Esophagus (tissue), 2 donors: ENCODE results near the gene RBL2. TPM values are rescaled to one million over a fixed set of nuclear protein-coding genes. Genes with fewer than 3 reads are reported as not detected.

ENCODE experiments used
- H3K27ac ChIP-seq, 2 donors: one replicate each; pipeline ENCODE4 v1.5.1; 2013; ENCODE audit warnings: low read depth in 2 of 2, mild to moderate bottlenecking in 2 of 2, inconsistent platforms in 1 of 2, low read length in 1 of 2, moderate library complexity in 1 of 2
- H3K27me3 ChIP-seq, 2 donors: one replicate each; pipeline ENCODE4 v1.6.1; 2013; ENCODE audit warnings: low read length in 2 of 2, control low read depth in 1 of 2, mild to moderate bottlenecking in 1 of 2; ENCODE audit not compliant: insufficient read depth in 2 of 2, control insufficient read depth in 1 of 2
- H3K36me3 ChIP-seq, 2 donors: one replicate each; pipeline ENCODE4 v1.6.1; 2013; ENCODE audit warnings: low read length in 1 of 2; ENCODE audit not compliant: control insufficient read depth in 2 of 2, insufficient read depth in 2 of 2
- H3K4me1 ChIP-seq, 2 donors: one replicate each; pipeline ENCODE4 v1.6.1; 2013; ENCODE audit warnings: low read length in 1 of 2; ENCODE audit not compliant: control insufficient read depth in 2 of 2, insufficient read depth in 2 of 2
- H3K4me3 ChIP-seq, 2 donors: one replicate each; pipeline ENCODE4 v1.5.1; 2013; ENCODE audit warnings: low read length in 2 of 2, mild to moderate bottlenecking in 2 of 2, low read depth in 1 of 2, moderate library complexity in 1 of 2
- H3K9me3 ChIP-seq, 2 donors: one replicate each; pipeline ENCODE4 v1.6.1; 2013; ENCODE audit warnings: mild to moderate bottlenecking in 2 of 2, low read depth in 1 of 2, low read length in 1 of 2, moderate library complexity in 1 of 2; ENCODE audit not compliant: control insufficient read depth in 2 of 2, insufficient read depth in 1 of 2
- WGBS, 2 donors: extraction: QIAGEN DNeasy Blood & Tissue Kit; methylation state at CpG; one replicate each; pipeline ENCODE4 v1.1.7; 2013; 5-methylcytosine and 5-hydroxymethylcytosine counted together
- polyA plus RNA-seq, 2 donors: library from polyadenylated mRNA; stranded (reverse); fragments of 200-250 nt; gene quantifications; one replicate each; pipeline ENCODE4 v1.2.3, GENCODE V29; 2013
- donor health status: healthy with polysubstance abuse.
- donor health status: Bipolar disorder and iron deficiency.

RBL2 gene
- polyA plus RNA-seq, 2 donors = 24.3 to 26.9 TPM

GRCh38 chr16:53445534-53445933, 11.3 kb downstream of the RBL2 start:
- peaks cover 2 to 14% of the 10 kb centered on the region in 2 donors for H3K36me3 ChIP-seq
- no peaks in the 10 kb centered on the region for H3K27me3 ChIP-seq
- H3K4me3 ChIP-seq = no peak overlapping the region
- 92 to 93% methylated on average over 5 of the region's 5 CpGs for WGBS, 2 donors
- H3K27ac ChIP-seq = no peak overlapping the region
- no peaks in the 10 kb centered on the region for H3K9me3 ChIP-seq
- no peaks in the 10 kb centered on the region for H3K4me1 ChIP-seq

- Histone ChIP-seq H3K4me3 (no peak overlapping the region), H3K27ac (no peak overlapping the region), H3K36me3 (peaks cover 2 to 11% of the 10 kb centered on the region in 2 donors), H3K9me3 (no peaks in the 10 kb centered on the region), H3K4me1 (no peaks in the 10 kb centered on the region), H3K27me3 (no peaks in the 10 kb centered on the region)
- 69 to 92% methylated on average over 3 of the region's 3 CpGs for WGBS, 2 donors
These were observed 11.8 kb downstream of the RBL2 start for GRCh38 chr16:53446090-53446489.

GRCh38 chr16:53449816-53450517, 15.7 kb downstream of the RBL2 start:
- Histone ChIP-seq H3K27ac (no peak overlapping the region), H3K27me3 (no peaks in the 10 kb centered on the region), H3K36me3 (peaks cover 2 to 9% of the 10 kb centered on the region in 2 donors), H3K4me3 (no peak overlapping the region), H3K4me1 (no peaks in the 10 kb centered on the region), H3K9me3 (no peaks in the 10 kb centered on the region)
- 81 to 86% methylated on average over 4 of the region's 4 CpGs for WGBS, 2 donors

GRCh38 chr16:53453928-53454327, 19.7 kb downstream of the RBL2 start:
- no peak overlapping the region for H3K27ac ChIP-seq
- no peaks in the 10 kb centered on the region for H3K27me3 ChIP-seq
- H3K9me3 ChIP-seq = no peaks in the 10 kb centered on the region
- 94 to 95% methylated on average over 5 of the region's 5 CpGs for WGBS, 2 donors
- H3K4me1 ChIP-seq = no peaks in the 10 kb centered on the region
- H3K36me3 ChIP-seq = peaks cover 4 to 11% of the 10 kb centered on the region in 2 donors
- H3K4me3 ChIP-seq = no peak overlapping the region

GRCh38 chr16:53456625-53457024, 22.4 kb downstream of the RBL2 start:
- Histone ChIP-seq H3K9me3 (no peaks in the 10 kb centered on the region), H3K4me1 (no peaks in the 10 kb centered on the region), H3K27me3 (no peaks in the 10 kb centered on the region), H3K4me3 (no peak overlapping the region), H3K27ac (no peak overlapping the region), H3K36me3 (peaks cover 10 to 11% of the 10 kb centered on the region in 2 donors)
- 78 to 83% methylated on average over 2 of the region's 2 CpGs for WGBS, 2 donors

- no peaks in the 10 kb centered on the region for H3K4me1 ChIP-seq
- no peaks in the 10 kb centered on the region for H3K9me3 ChIP-seq
- H3K27me3 ChIP-seq = no peaks in the 10 kb centered on the region
- H3K27ac ChIP-seq = no peak overlapping the region
- 79 to 81% methylated on average over 2 of the region's 2 CpGs for WGBS, 2 donors
- peaks cover 10 to 12% of the 10 kb centered on the region in 2 donors for H3K36me3 ChIP-seq
- H3K4me3 ChIP-seq = no peak overlapping the region
These were observed 23.4 kb downstream of the RBL2 start for GRCh38 chr16:53457670-53458069.

GRCh38 chr16:53458635-53459034, 24.4 kb downstream of the RBL2 start:
- Histone ChIP-seq H3K4me3 (no peak overlapping the region), H3K9me3 (no peaks in the 10 kb centered on the region), H3K4me1 (no peaks in the 10 kb centered on the region), H3K27me3 (no peaks in the 10 kb centered on the region), H3K27ac (no peak overlapping the region), H3K36me3 (peaks cover 10 to 14% of the 10 kb centered on the region in 2 donors)
- WGBS, 2 donors = 90 to 95% methylated on average over 8 of the region's 8 CpGs

GRCh38 chr16:53465606-53466280, 31.5 kb downstream of the RBL2 start:
- WGBS, 2 donors = 62 to 64% methylated on average over 6 of the region's 6 CpGs
- Histone ChIP-seq H3K4me1 (no peaks in the 10 kb centered on the region), H3K27ac (no peak overlapping the region), H3K4me3 (no peak overlapping the region), H3K36me3 (peaks cover 8 to 16% of the 10 kb centered on the region in 2 donors), H3K9me3 (no peaks in the 10 kb centered on the region), H3K27me3 (no peaks in the 10 kb centered on the region)

- H3K27me3 ChIP-seq = no peaks in the 10 kb centered on the region
- no peak overlapping the region for H3K4me3 ChIP-seq
- no peak overlapping the region for H3K27ac ChIP-seq
- 82 to 91% methylated on average over 2 of the region's 2 CpGs for WGBS, 2 donors
- no peaks in the 10 kb centered on the region for H3K4me1 ChIP-seq
- H3K9me3 ChIP-seq = no peaks in the 10 kb centered on the region
- peaks cover 4 to 6% of the 10 kb centered on the region in 2 donors for H3K36me3 ChIP-seq
These were observed 42.6 kb downstream of the RBL2 start for GRCh38 chr16:53476867-53477266.

- H3K9me3 ChIP-seq = no peaks in the 10 kb centered on the region
- WGBS, 2 donors = 97 to 99% methylated on average over 5 of the region's 5 CpGs
- no peak overlapping the region for H3K27ac ChIP-seq
- no peak overlapping the region for H3K4me3 ChIP-seq
- H3K4me1 ChIP-seq = no peaks in the 10 kb centered on the region
- H3K36me3 ChIP-seq = peaks cover 8 to 9% of the 10 kb centered on the region in 2 donors
- no peaks in the 10 kb centered on the region for H3K27me3 ChIP-seq
These were observed 44.7 kb downstream of the RBL2 start for GRCh38 chr16:53478965-53479364.
